ENCODE measurements around the gene ADAMTS4.

ADAMTS4 gene

GRCh38 chr1:161195171-161195570 is 3.7 kb downstream of the ADAMTS4 start:
- H3K9me3 ChIP-seq (ENCODE audit: control insufficient read depth in 1 of 2, low read length in 2 of 2): no peaks in the 10 kb centered on the region
- H3K27ac ChIP-seq (ENCODE audit: low read depth, low read length): no peak overlapping the region
- H3K4me1 ChIP-seq (ENCODE audit: control insufficient read depth in 1 of 2, insufficient read depth in 2 of 2, low read length in 2 of 2): peaks cover 32 to 45% of the 10 kb centered on the region in 2 donors
- H3K9ac ChIP-seq (ENCODE audit: low read depth in 1 of 2, low read length in 2 of 2): no peak overlapping the region
- H3K27me3 ChIP-seq (ENCODE audit: control insufficient read depth in 1 of 2, insufficient read depth in 2 of 2, low read length in 2 of 2): no peaks in the 10 kb centered on the region
- H3K36me3 ChIP-seq (ENCODE audit: control insufficient read depth in 1 of 2, insufficient read depth in 2 of 2, low read length in 2 of 2): no peaks in the 10 kb centered on the region
- H3K4me3 ChIP-seq (ENCODE audit: low read depth in 1 of 2, low read length in 2 of 2): no peak overlapping the region

DNA sequence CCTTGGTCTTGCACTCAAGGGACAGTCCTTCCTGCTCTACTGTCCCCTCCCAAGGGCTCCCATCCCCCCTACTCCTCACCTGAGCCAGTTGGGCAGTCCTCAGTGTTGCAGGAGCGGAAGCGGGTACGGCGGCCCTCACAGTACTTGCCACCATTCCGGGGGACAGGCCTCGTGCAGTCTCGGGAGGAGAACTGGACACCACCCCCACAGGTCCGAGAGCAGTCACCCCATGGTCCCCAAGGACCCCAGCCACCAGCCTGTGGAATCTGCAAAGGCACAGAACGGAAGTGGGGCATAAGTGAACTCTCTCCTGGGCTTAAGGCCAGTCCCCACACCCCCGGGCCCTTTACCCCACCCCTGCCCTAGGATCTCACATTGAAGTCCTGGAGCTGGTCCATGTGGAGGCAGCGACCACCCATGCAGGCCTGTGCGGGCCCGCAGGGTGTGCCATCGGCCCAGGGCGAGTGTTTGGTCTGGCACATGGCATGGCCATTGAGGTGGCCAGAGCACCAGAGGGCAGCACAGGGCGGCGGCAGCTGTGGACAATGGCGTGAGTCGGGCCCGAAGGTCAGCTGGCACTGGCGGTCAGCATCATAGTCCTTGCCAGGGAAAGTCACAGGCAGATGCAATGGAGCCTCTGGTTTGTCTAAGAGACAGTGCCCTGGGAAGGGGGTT is 5.2 kb downstream of the ADAMTS4 start:
- no peaks in the 10 kb centered on the region for H3K27me3 ChIP-seq (ENCODE audit: control insufficient read depth in 1 of 2, insufficient read depth in 2 of 2, low read length in 2 of 2)
- H3K9ac ChIP-seq (ENCODE audit: low read depth in 1 of 2, low read length in 2 of 2): no peak overlapping the region
- no peaks in the 10 kb centered on the region for H3K36me3 ChIP-seq (ENCODE audit: control insufficient read depth in 1 of 2, insufficient read depth in 2 of 2, low read length in 2 of 2)
- no peak overlapping the region for H3K27ac ChIP-seq (ENCODE audit: low read depth, low read length)
- H3K4me1 ChIP-seq (ENCODE audit: control insufficient read depth in 1 of 2, insufficient read depth in 2 of 2, low read length in 2 of 2): peaks cover 18 to 30% of the 10 kb centered on the region in 2 donors
- H3K9me3 ChIP-seq (ENCODE audit: control insufficient read depth in 1 of 2, low read length in 2 of 2): no peaks in the 10 kb centered on the region
- H3K4me3 ChIP-seq (ENCODE audit: low read depth in 1 of 2, low read length in 2 of 2): no peak overlapping the region

DNA sequence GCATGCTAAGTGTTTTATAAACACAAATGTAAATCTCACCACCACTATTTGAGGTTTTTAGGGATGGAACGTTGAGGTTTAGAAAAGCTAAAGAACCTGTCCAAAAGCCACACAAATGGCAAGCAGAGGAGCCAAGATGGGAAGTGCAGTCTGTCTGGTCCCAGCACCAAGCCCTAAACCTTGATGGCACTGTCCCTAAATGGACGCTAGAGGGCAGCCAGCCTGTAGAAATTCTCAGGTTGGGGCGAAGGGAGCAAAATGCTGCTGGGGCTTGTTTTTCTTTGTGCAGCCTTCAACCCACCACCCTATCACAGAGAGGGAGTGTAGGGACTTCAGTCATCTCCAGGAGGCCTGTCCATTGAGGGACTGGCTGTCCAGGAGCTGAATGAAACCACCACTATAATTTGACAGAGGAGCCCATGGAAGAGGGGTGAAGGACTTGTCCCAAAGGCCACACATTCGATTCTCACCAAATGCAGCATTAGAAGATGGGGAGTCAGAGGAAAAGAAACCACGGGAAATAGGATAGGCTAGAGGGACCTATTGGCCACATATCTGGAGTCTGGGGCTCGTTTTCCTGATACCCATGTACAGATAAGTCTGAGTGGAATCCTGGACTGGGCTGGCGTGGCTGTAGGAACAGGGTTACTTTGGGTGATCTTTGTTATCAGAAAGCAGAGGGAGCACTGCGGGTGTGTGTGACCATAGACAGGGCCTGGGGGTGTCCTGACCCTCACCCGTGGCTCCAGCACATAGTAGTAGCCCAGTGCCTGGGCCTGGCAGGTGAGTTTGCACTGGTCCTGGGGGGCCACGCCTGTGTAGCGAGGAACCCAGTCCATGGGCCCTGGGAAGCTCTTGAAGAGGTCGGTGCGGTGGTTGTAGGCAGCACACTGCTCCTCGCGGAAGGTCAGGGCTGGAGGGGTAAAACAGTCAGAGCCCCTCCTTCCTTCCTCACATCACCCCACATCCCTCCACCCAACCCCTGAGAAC is 6.1 kb downstream of the ADAMTS4 start:
- Histone ChIP-seq H3K9me3 (ENCODE audit: control insufficient read depth in 1 of 2, low read length in 2 of 2) (no peaks in the 10 kb centered on the region), H3K27ac (ENCODE audit: low read depth, low read length) (no peak overlapping the region), H3K4me1 (ENCODE audit: control insufficient read depth in 1 of 2, insufficient read depth in 2 of 2, low read length in 2 of 2) (peaks cover 11 to 21% of the 10 kb centered on the region in 2 donors), H3K27me3 (ENCODE audit: control insufficient read depth in 1 of 2, insufficient read depth in 2 of 2, low read length in 2 of 2) (no peaks in the 10 kb centered on the region), H3K4me3 (ENCODE audit: low read depth in 1 of 2, low read length in 2 of 2) (no peak overlapping the region), H3K9ac (ENCODE audit: low read depth in 1 of 2, low read length in 2 of 2) (no peak overlapping the region), H3K36me3 (ENCODE audit: control insufficient read depth in 1 of 2, insufficient read depth in 2 of 2, low read length in 2 of 2) (no peaks in the 10 kb centered on the region)

DNA sequence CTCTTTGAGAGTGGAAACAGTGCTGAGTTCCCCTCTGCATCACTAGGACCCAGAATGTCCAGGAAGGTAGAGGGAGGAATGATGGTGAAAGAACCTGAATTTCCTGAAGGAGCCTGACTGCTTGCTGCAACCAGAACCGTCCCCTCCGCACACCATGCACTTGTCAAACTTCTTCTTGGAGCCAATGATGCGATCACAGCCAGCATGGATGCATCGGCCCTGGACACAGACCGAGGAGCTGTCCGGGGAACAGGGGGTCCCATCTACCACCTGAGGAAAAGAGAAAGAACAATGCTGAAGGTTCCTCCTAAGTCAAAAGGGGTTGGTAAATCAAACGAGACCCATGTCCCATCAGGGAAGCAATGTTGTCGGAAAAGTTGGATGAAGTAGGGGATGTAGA is 6.9 kb downstream of the ADAMTS4 start:
- H3K36me3 ChIP-seq (ENCODE audit: control insufficient read depth in 1 of 2, insufficient read depth in 2 of 2, low read length in 2 of 2): no peaks in the 10 kb centered on the region
- H3K4me1 ChIP-seq (ENCODE audit: control insufficient read depth in 1 of 2, insufficient read depth in 2 of 2, low read length in 2 of 2): peaks cover 16 to 21% of the 10 kb centered on the region in 2 donors
- H3K27me3 ChIP-seq (ENCODE audit: control insufficient read depth in 1 of 2, insufficient read depth in 2 of 2, low read length in 2 of 2): no peaks in the 10 kb centered on the region
- no peak overlapping the region for H3K4me3 ChIP-seq (ENCODE audit: low read depth in 1 of 2, low read length in 2 of 2)
- no peaks in the 10 kb centered on the region for H3K9me3 ChIP-seq (ENCODE audit: control insufficient read depth in 1 of 2, low read length in 2 of 2)
- H3K27ac ChIP-seq (ENCODE audit: low read depth, low read length): no peak overlapping the region
- H3K9ac ChIP-seq (ENCODE audit: low read depth in 1 of 2, low read length in 2 of 2): no peak overlapping the region

DNA sequence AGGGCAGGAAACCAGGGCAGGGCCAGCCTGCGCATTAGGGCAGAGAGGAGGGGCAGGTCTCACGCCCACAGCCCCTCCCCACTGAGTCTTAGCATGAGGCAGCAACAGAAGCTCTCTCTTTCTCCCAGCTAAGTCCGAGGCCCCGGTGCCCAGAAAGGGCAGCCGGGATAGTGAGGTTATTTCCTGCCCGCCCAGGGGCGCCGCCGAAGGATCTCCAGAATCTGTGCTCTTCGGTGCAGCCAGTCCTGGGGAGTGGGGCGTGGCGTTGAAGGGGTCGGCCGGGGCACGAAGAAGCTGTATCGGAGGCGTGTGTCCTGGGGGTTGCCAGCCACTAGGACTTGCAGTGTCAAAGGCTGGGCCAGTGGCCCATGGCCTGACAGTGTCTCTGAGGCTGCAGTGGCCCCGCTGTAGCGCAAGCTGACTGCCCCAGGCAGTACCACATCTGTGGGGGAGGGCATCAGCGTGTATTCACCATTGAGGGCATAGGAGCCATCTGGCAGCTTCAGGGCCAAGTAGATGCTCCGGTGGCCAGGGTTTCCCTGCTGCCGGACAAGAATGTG is 7.8 kb downstream of the ADAMTS4 start:
- H3K4me3 ChIP-seq (ENCODE audit: low read depth in 1 of 2, low read length in 2 of 2): no peak overlapping the region
- H3K27ac ChIP-seq (ENCODE audit: low read depth, low read length): no peak overlapping the region
- no peaks in the 10 kb centered on the region for H3K9me3 ChIP-seq (ENCODE audit: control insufficient read depth in 1 of 2, low read length in 2 of 2)
- no peaks in the 10 kb centered on the region for H3K36me3 ChIP-seq (ENCODE audit: control insufficient read depth in 1 of 2, insufficient read depth in 2 of 2, low read length in 2 of 2)
- H3K27me3 ChIP-seq (ENCODE audit: control insufficient read depth in 1 of 2, insufficient read depth in 2 of 2, low read length in 2 of 2): no peaks in the 10 kb centered on the region
- H3K4me1 ChIP-seq (ENCODE audit: control insufficient read depth in 1 of 2, insufficient read depth in 2 of 2, low read length in 2 of 2): peaks cover 16 to 25% of the 10 kb centered on the region in 2 donors
- no peak overlapping the region for H3K9ac ChIP-seq (ENCODE audit: low read depth in 1 of 2, low read length in 2 of 2)

GRCh38 chr1:161189036-161189435 is 9.8 kb downstream of the ADAMTS4 start:
- peaks cover 24 to 27% of the 10 kb centered on the region in 2 donors for H3K4me1 ChIP-seq (ENCODE audit: control insufficient read depth in 1 of 2, insufficient read depth in 2 of 2, low read length in 2 of 2)
- no peak overlapping the region for H3K27ac ChIP-seq (ENCODE audit: low read depth, low read length)

GRCh38 chr1:161188381-161188780 is 10.5 kb downstream of the ADAMTS4 start:
- Histone ChIP-seq H3K27me3 (ENCODE audit: control insufficient read depth in 1 of 2, insufficient read depth in 2 of 2, low read length in 2 of 2) (no peaks in the 10 kb centered on the region), H3K27ac (ENCODE audit: low read depth, low read length) (no peak overlapping the region), H3K9me3 (ENCODE audit: control insufficient read depth in 1 of 2, low read length in 2 of 2) (no peaks in the 10 kb centered on the region), H3K4me1 (ENCODE audit: control insufficient read depth in 1 of 2, insufficient read depth in 2 of 2, low read length in 2 of 2) (peaks cover 28 to 29% of the 10 kb centered on the region in 2 donors), H3K4me3 (ENCODE audit: low read depth in 1 of 2, low read length in 2 of 2) (no peak overlapping the region), H3K36me3 (ENCODE audit: control insufficient read depth in 1 of 2, insufficient read depth in 2 of 2, low read length in 2 of 2) (no peaks in the 10 kb centered on the region), H3K9ac (ENCODE audit: low read depth in 1 of 2, low read length in 2 of 2) (no peak overlapping the region)

More at GRCh38 chr1:161189036-161189435, 9.8 kb downstream of the ADAMTS4 start:
- no peak overlapping the region for H3K4me3 ChIP-seq (ENCODE audit: low read depth in 1 of 2, low read length in 2 of 2)
- H3K9me3 ChIP-seq (ENCODE audit: control insufficient read depth in 1 of 2, low read length in 2 of 2): no peaks in the 10 kb centered on the region
- no peaks in the 10 kb centered on the region for H3K27me3 ChIP-seq (ENCODE audit: control insufficient read depth in 1 of 2, insufficient read depth in 2 of 2, low read length in 2 of 2)
- no peak overlapping the region for H3K9ac ChIP-seq (ENCODE audit: low read depth in 1 of 2, low read length in 2 of 2)
- no peaks in the 10 kb centered on the region for H3K36me3 ChIP-seq (ENCODE audit: control insufficient read depth in 1 of 2, insufficient read depth in 2 of 2, low read length in 2 of 2)

- Histone ChIP-seq H3K27me3 (ENCODE audit: control insufficient read depth in 1 of 2, insufficient read depth in 2 of 2, low read length in 2 of 2) (no peaks in the 10 kb centered on the region), H3K4me1 (ENCODE audit: control insufficient read depth in 1 of 2, insufficient read depth in 2 of 2, low read length in 2 of 2) (peaks cover 21 to 22% of the 10 kb centered on the region in 2 donors), H3K27ac (ENCODE audit: low read depth, low read length) (no peak overlapping the region), H3K4me3 (ENCODE audit: low read depth in 1 of 2, low read length in 2 of 2) (no peak overlapping the region), H3K9ac (ENCODE audit: low read depth in 1 of 2, low read length in 2 of 2) (no peak overlapping the region), H3K9me3 (ENCODE audit: control insufficient read depth in 1 of 2, low read length in 2 of 2) (no peaks in the 10 kb centered on the region), H3K36me3 (ENCODE audit: control insufficient read depth in 1 of 2, insufficient read depth in 2 of 2, low read length in 2 of 2) (no peaks in the 10 kb centered on the region)
These were observed 11.5 kb downstream of the ADAMTS4 start for GRCh38 chr1:161187311-161187710.

- Histone ChIP-seq H3K9me3 (ENCODE audit: control insufficient read depth in 1 of 2, low read length in 2 of 2) (no peaks in the 10 kb centered on the region), H3K4me1 (ENCODE audit: control insufficient read depth in 1 of 2, insufficient read depth in 2 of 2, low read length in 2 of 2) (peaks cover 22 to 25% of the 10 kb centered on the region in 2 donors), H3K27ac (ENCODE audit: low read depth, low read length) (peak overlapping the region; percentile 74), H3K4me3 (ENCODE audit: low read depth in 1 of 2, low read length in 2 of 2) (peak overlapping the region in 1 of 2 donors; percentile 7), H3K9ac (ENCODE audit: low read depth in 1 of 2, low read length in 2 of 2) (peak overlapping the region in 1 of 2 donors; percentile 27), H3K36me3 (ENCODE audit: control insufficient read depth in 1 of 2, insufficient read depth in 2 of 2, low read length in 2 of 2) (no peaks in the 10 kb centered on the region), H3K27me3 (ENCODE audit: control insufficient read depth in 1 of 2, insufficient read depth in 2 of 2, low read length in 2 of 2) (no peaks in the 10 kb centered on the region)
These were observed 13.0 kb downstream of the ADAMTS4 start for GRCh38 chr1:161185732-161186311.

Measured in duodenal mucosa (tissue), 2 donors.